Panc1 (cell line): ENCODE results near the gene FZD2. TPM values are rescaled to one million over a fixed set of nuclear protein-coding genes. Genes with fewer than 3 reads are reported as not detected.

ENCODE experiments used
- ATAC-seq: fragments of 200-7000 bp; cut with Tn5 transposase; 2 replicates; pipeline ENCODE4 v1.9.1; 2020; ENCODE audit warnings: mild to moderate bottlenecking, moderate library complexity
- BruUV-seq: library from RNA; stranded (reverse); fragments of 400-500 nt; replicated peaks from 2 replicates; lab custom pipeline; 2021; lab: Mats Ljungman, UMichigan
- CTCF ChIA-PET: fragments of 300-600 bp; sonication (Branson Sonifier 250); formaldehyde crosslinking; loops from one replicate; lab custom pipeline; 2022; ENCODE audit warnings: antibody characterized with exemption; lab: Charles Lee
- POLR2A ChIA-PET: fragments of 300-600 bp; sonication (Branson Sonifier 250); formaldehyde crosslinking; loops from one replicate; lab custom pipeline; 2022; ENCODE audit warnings: antibody characterized with exemption; lab: Charles Lee
- DNase-seq: peaks from one replicate; pipeline ENCODE4 v3.0.0-alpha.2; 2010; ENCODE audit warnings: low read depth, low spot score
- H3K27ac ChIP-seq: 2 replicates; pipeline ENCODE4 v1.5.1; 2011; ENCODE audit warnings: mild to moderate bottlenecking, low read length, inconsistent platforms
- H3K27me3 ChIP-seq: fragments of 200-500 bp; sonication (Bioruptor generic); 2 replicates; pipeline ENCODE4 v1.6.0; 2014; ENCODE audit warnings: low read length, inconsistent platforms; ENCODE audit not compliant: control insufficient read depth, insufficient read depth
- H3K36me3 ChIP-seq: fragments of 200-500 bp; sonication (Bioruptor generic); 2 replicates; pipeline ENCODE4 v1.5.1; 2014; ENCODE audit warnings: inconsistent platforms, mild to moderate bottlenecking, low read length, moderate library complexity; ENCODE audit not compliant: control insufficient read depth, insufficient read depth
- H3K4me1 ChIP-seq: 2 replicates; pipeline ENCODE4 v1.5.1; 2011; ENCODE audit warnings: inconsistent platforms, mild to moderate bottlenecking, low read length, moderate library complexity; ENCODE audit not compliant: control insufficient read depth, insufficient read depth
- H3K4me3 ChIP-seq, 2 experiments: 2 replicates each; pipeline ENCODE4 v1.5.1; 2011 to 2012; ENCODE audit warnings: low read depth in 2 of 2, low read length in 2 of 2, mild to moderate bottlenecking in 2 of 2, inconsistent platforms in 1 of 2, moderate library complexity in 1 of 2
- H3K9me3 ChIP-seq: fragments of 200-500 bp; sonication (Bioruptor generic); 2 replicates; pipeline ENCODE4 v1.5.1; 2014; ENCODE audit warnings: low read depth, mild to moderate bottlenecking, inconsistent platforms, low read length, moderate library complexity; ENCODE audit not compliant: control insufficient read depth, insufficient read depth
- POLR2AphosphoS5 ChIP-seq: IDR thresholded peaks from 2 replicates; pipeline ENCODE4 v1.6.1; 2012; ENCODE audit warnings: mild to moderate bottlenecking, low read depth, low read length, moderate library complexity
- REST ChIP-seq, 2 experiments: IDR thresholded peaks; 2 replicates each; pipeline ENCODE4 v1.6.1; 2011 to 2012; ENCODE audit warnings: low read depth in 2 of 2, control low read depth in 1 of 2, low read length in 1 of 2, mild to moderate bottlenecking in 1 of 2, moderate library complexity in 1 of 2; ENCODE audit not compliant: insufficient read depth in 1 of 2
- SIN3A ChIP-seq: IDR thresholded peaks from 2 replicates; pipeline ENCODE4 v1.6.1; 2012; ENCODE audit warnings: low read depth, mild to moderate bottlenecking, low read length, moderate library complexity, borderline replicate concordance; ENCODE audit not compliant: insufficient read depth
- TCF7L2 ChIP-seq: IDR thresholded peaks from 2 replicates; pipeline ENCODE4 v1.6.1; 2011; ENCODE audit warnings: mild to moderate bottlenecking, low read depth, low read length, inconsistent platforms
- in situ Hi-C: cut with HindIII; loops from 2 replicates; pipeline ENCODE4 v1.10.0; 2016; ENCODE audit warnings: low sequenced_read_pairs, low pct_unique_long_range_greater_than_20kb
- intact Hi-C: fragments of 100-400 bp; cut with micrococcal nuclease; formaldehyde crosslinking; loops from one replicate; pipeline ENCODE4 v1.10.0; 2022; ENCODE audit not compliant: unreplicated experiment
- total RNA-seq: library from RNA; stranded (reverse); gene quantifications from one replicate; pipeline ENCODE4 v1.2.1, GENCODE V29; 2021; ENCODE audit not compliant: unreplicated experiment
- TF ChIP-seq, protein P1 (sequence below): fragments of 450-650 bp; IDR thresholded peaks from 2 replicates; pipeline ENCODE4 v1.5.1; 2017; ENCODE audit warnings: mild to moderate bottlenecking

Gene FZD2
- total RNA-seq, 1 experiment from 2014 or later, result 35.4 TPM

- CTCF ChIA-PET, result no interaction called here
- Histone ChIP-seq H3K27ac (no peak overlapping the region), H3K36me3 (no peaks in the 10 kb centered on the region), H3K9me3 (no peaks in the 10 kb centered on the region), H3K4me3 (no peak overlapping the region), H3K4me1 (peaks cover 8% of the 10 kb centered on the region), H3K27me3 (no peaks in the 10 kb centered on the region)
- POLR2A ChIA-PET, result no interaction called here
- BruUV-seq, result no TSS peak
- intact Hi-C loops (no loop called here), in situ Hi-C loops (no loop called here)
- DNase-seq (no peak), ATAC-seq (no peak)
- TF ChIP-seq TCF7L2 (no peak), POLR2AphosphoS5 (no peak), SIN3A (no peak), REST (IDR thresholded peaks at IDR 0.05; ENCODE audit: insufficient read depth in 1 of 2, low read depth in 2 of 2, low read length in 1 of 2) (no peak)
- TF ChIP-seq, protein P1, sequence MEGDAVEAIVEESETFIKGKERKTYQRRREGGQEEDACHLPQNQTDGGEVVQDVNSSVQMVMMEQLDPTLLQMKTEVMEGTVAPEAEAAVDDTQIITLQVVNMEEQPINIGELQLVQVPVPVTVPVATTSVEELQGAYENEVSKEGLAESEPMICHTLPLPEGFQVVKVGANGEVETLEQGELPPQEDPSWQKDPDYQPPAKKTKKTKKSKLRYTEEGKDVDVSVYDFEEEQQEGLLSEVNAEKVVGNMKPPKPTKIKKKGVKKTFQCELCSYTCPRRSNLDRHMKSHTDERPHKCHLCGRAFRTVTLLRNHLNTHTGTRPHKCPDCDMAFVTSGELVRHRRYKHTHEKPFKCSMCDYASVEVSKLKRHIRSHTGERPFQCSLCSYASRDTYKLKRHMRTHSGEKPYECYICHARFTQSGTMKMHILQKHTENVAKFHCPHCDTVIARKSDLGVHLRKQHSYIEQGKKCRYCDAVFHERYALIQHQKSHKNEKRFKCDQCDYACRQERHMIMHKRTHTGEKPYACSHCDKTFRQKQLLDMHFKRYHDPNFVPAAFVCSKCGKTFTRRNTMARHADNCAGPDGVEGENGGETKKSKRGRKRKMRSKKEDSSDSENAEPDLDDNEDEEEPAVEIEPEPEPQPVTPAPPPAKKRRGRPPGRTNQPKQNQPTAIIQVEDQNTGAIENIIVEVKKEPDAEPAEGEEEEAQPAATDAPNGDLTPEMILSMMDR, result no peak
Measured at GRCh38 chr17:44530896-44531418, 26.3 kb upstream of the FZD2 start.

- BruUV-seq, result no TSS peak
- no peaks in the 10 kb centered on the region for H3K27me3 ChIP-seq
- in situ Hi-C loops (no loop called here), intact Hi-C loops (loop anchor here (2.0 kb wide), 1 partner anchor 101 kb away; no protein-coding TSS in a partner anchor)
- no peaks in the 10 kb centered on the region for H3K36me3 ChIP-seq
- TF ChIP-seq, protein P1, result peak; percentile 88
- TF ChIP-seq SIN3A, result no peak
- no peaks in the 10 kb centered on the region for H3K9me3 ChIP-seq
- ChIA-PET CTCF (interaction anchor here (0.6 to 2.3 kb wide), 10 partner anchors 22 to 216 kb away, joined by 3 to 14 read pairs (median 3); no protein-coding TSS in a partner anchor), POLR2A (interaction anchor here (0.7 kb wide), 1 partner anchor 40 kb away, joined by 3 read pairs; no protein-coding TSS in a partner anchor)
- peak overlapping the region in 1 of 2 experiments; percentile 27; a peak in 2 of 4 replicates for H3K4me3 ChIP-seq
- H3K4me1 ChIP-seq, result peaks cover 15% of the 10 kb centered on the region
- H3K27ac ChIP-seq, result peak overlapping the region; percentile 86
- no peak for DNase-seq
- ATAC-seq, result peak; percentile 96
Measured at GRCh38 chr17:44533533-44534246, 23.6 kb upstream of the FZD2 start.
